ENCODE data around the gene DENND6A. TPM values are rescaled to one million over a fixed set of nuclear protein-coding genes. Genes with fewer than 3 reads are reported as not detected.

Gene DENND6A
- total and polyA plus RNA-seq, 2 of the 13 experiments (the other 11 are each of a cell fraction or from before 2014, with no cell fraction given) = 9.4 to 11.1 TPM

DNA sequence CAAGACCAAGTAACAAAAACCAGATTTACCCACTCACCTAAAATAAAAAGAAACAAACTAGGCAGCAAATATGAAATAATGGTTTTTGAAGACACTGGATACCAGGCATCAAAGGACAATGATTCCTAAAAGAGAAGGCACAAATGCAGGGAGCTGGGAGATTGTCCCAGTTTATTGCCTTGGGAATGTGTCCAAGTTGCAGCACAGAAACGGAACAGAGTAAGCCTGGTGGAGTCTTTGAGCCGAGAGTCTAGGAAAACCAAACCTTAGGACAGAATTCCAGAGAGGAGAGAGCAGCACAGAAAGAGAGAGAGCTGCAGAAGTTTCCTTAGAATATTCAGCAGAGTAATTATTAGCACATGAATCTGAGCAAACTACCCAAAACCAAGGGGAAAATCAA is 87.9 kb downstream of the DENND6A start:
- Histone ChIP-seq H3K27me3 (ENCODE audit: control insufficient read depth in 1 of 2, insufficient read depth in 2 of 2, low read length in 2 of 2) (no peaks in the 10 kb centered on the region), H3K4me1 (ENCODE audit: insufficient read depth, low read length) (peaks cover 12% of the 10 kb centered on the region), H3K4me3 (replicated peaks in 1 of 3; ENCODE audit: insufficient read depth in 1 of 3, low read depth in 2 of 3, low read length in 3 of 3) (no peak overlapping the region), H3K9me3 (ENCODE audit: low read length) (no peaks in the 10 kb centered on the region), H3K36me3 (replicated peaks in 1 of 2; ENCODE audit: control insufficient read depth in 1 of 2, insufficient read depth in 2 of 2, low read length in 2 of 2) (no peaks in the 10 kb centered on the region), H3K79me2 (ENCODE audit: insufficient read depth, low read length) (no peaks in the 10 kb centered on the region), H3K4me2 (ENCODE audit: low read depth, low read length) (no peak overlapping the region), H3K27ac (ENCODE audit: extremely low read length, insufficient read depth, low read length) (no peak overlapping the region), H2AFZ (ENCODE audit: low read length) (no peak overlapping the region), H4K20me1 (ENCODE audit: insufficient read depth, low read length) (no peaks in the 10 kb centered on the region), H3K9ac (ENCODE audit: insufficient read depth, low read depth, low read length) (no peak overlapping the region)
- ATAC-seq (no peak), FAIRE-seq (no peak), DNase-seq (ENCODE audit: low spot score) (no peak)
- ChIA-PET POLR2A (no interaction called here), CTCF (ENCODE audit: low intra/inter-chr PET ratio, low total read pairs) (no interaction called here)
- no TSS peak for BruUV-seq (replicated peaks)
- WGBS (ENCODE audit: low lambda C conversion rate) = 94% methylated on average over 2 of the region's 2 CpGs
- in situ Hi-C loops (cut with HindIII; ENCODE audit: extremely low pct_ligation_motif_present, low pct_unique_long_range_greater_than_20kb) (no loop called here), intact Hi-C loops (cut with micrococcal nuclease; ENCODE audit: unreplicated experiment) (no loop called here)
- TF ChIP-seq ZSCAN20 (CRISPR knock-in tag; IDR thresholded peaks at IDR 0.05; ENCODE audit: borderline replicate concordance) (no peak), NFIC (IDR thresholded peaks at IDR 0.05; ENCODE audit: low read length) (no peak), GTF3A (CRISPR knock-in tag; conservative IDR thresholded peaks at IDR 0.05) (no peak), NFRKB (IDR thresholded peaks at IDR 0.05) (no peak), SP2 (CRISPR knock-in tag; IDR thresholded peaks at IDR 0.05) (no peak), REL (CRISPR knock-in tag; conservative IDR thresholded peaks at IDR 0.05) (no peak), ZNF3 (CRISPR knock-in tag; IDR thresholded peaks at IDR 0.05) (no peak), GZF1 (CRISPR knock-in tag; IDR thresholded peaks at IDR 0.05) (no peak), HNRNPK (IDR thresholded peaks at IDR 0.05; ENCODE audit: low read depth, low read length, poor library complexity, severe bottlenecking) (no peak), ZNF646 (CRISPR knock-in tag; IDR thresholded peaks at IDR 0.05) (no peak), HNF4G (IDR thresholded peaks at IDR 0.05; ENCODE audit: borderline replicate concordance, low read depth, low read length) (no peak), HNF4G (CRISPR knock-in tag; IDR thresholded peaks at IDR 0.05; ENCODE audit: borderline replicate concordance, low read depth) (no peak), CTCF (CRISPR knock-in tag; IDR thresholded peaks at IDR 0.05) (no peak), ZBTB7B (CRISPR knock-in tag; IDR thresholded peaks at IDR 0.05) (no peak), KDM6A (CRISPR knock-in tag; IDR thresholded peaks at IDR 0.05; ENCODE audit: low read depth) (no peak), DNMT3B (CRISPR knock-in tag; conservative IDR thresholded peaks at IDR 0.05) (no peak)
